Left ventricle myocardium inferior (tissue), 1 donor: ENCODE measurements around the gene ESRRG. TPM values are rescaled to one million over a fixed set of nuclear protein-coding genes. Genes with fewer than 3 reads are reported as not detected.
A peak's percentile ranks its signal among the peaks of the same experiment; 100 is the strongest.

Source experiments
- DNase-seq: peaks from one replicate; pipeline ENCODE4 v3.0.0-alpha.2; 2020
- H3K27ac ChIP-seq: fragments of 200-600 bp; replicated peaks from 2 replicates; pipeline ENCODE4 v1.8.0; 2021
- H3K27me3 ChIP-seq: fragments of 200-600 bp; 2 replicates; pipeline ENCODE4 v1.8.0; 2021; ENCODE audit warnings: low read depth
- H3K36me3 ChIP-seq: fragments of 200-600 bp; 2 replicates; pipeline ENCODE4 v1.8.0; 2021
- H3K4me1 ChIP-seq: fragments of 200-600 bp; 2 replicates; pipeline ENCODE4 v1.8.0; 2021
- H3K4me3 ChIP-seq: fragments of 200-600 bp; 2 replicates; pipeline ENCODE4 v1.8.0; 2021; ENCODE audit warnings: mild to moderate bottlenecking, moderate library complexity
- H3K9me3 ChIP-seq: fragments of 200-600 bp; replicated peaks from 2 replicates; pipeline ENCODE4 v1.8.0; 2021
- CTCF ChIP-seq: fragments of 200-600 bp; IDR thresholded peaks from 2 replicates; pipeline ENCODE4 v1.8.0; 2021; ENCODE audit warnings: antibody characterized with exemption, mild to moderate bottlenecking, borderline replicate concordance
- intact Hi-C: fragments of 100-400 bp; cut with micrococcal nuclease; formaldehyde crosslinking; loops from one replicate; pipeline ENCODE4 v1.11.0; 2022
- total RNA-seq: library from RNA; stranded (reverse); fragmentation: NEBNext Ultra II Directional; extraction: Animal tissue kit (Norgen Biotek cat#: 25700); gene quantifications from one replicate; pipeline ENCODE4 v1.2.1, GENCODE V29; 2021
- donor health status: DM: no; HTN: yes; CAD: no; lungs with severe emphysema.

The ESRRG gene
- total RNA-seq, 1 donor from 2014 or later: 58.5 TPM

- intact Hi-C loops: no loop called here
- no peaks in the 10 kb centered on the region for H3K27me3 ChIP-seq
- H3K4me1 ChIP-seq: peaks cover 17% of the 10 kb centered on the region
- H3K9me3 ChIP-seq: no peaks in the 10 kb centered on the region
- no peak for DNase-seq
- TF ChIP-seq CTCF: no peak
- peak overlapping the region; percentile 23 for H3K27ac ChIP-seq
- peak overlapping the region; percentile 32 for H3K4me3 ChIP-seq
- no peaks in the 10 kb centered on the region for H3K36me3 ChIP-seq
Observed at GRCh38 chr1:216758161-216758560, 34.9 kb upstream of the ESRRG start.

- Histone ChIP-seq H3K27ac (no peak overlapping the region), H3K4me1 (peaks cover 21% of the 10 kb centered on the region), H3K9me3 (no peaks in the 10 kb centered on the region), H3K36me3 (no peaks in the 10 kb centered on the region), H3K27me3 (no peaks in the 10 kb centered on the region), H3K4me3 (no peak overlapping the region)
- TF ChIP-seq CTCF: no peak
- intact Hi-C loops: no loop called here
- DNase-seq: no peak
Observed at GRCh38 chr1:216757110-216757509, 33.9 kb upstream of the ESRRG start.

GRCh38 chr1:216750961-216751360 lies 27.7 kb upstream of the ESRRG start:
- Histone ChIP-seq H3K27me3 (no peaks in the 10 kb centered on the region), H3K27ac (peak overlapping the region; percentile 45), H3K4me1 (peaks cover 30% of the 10 kb centered on the region), H3K4me3 (no peak overlapping the region), H3K36me3 (no peaks in the 10 kb centered on the region), H3K9me3 (no peaks in the 10 kb centered on the region)
- no peak for TF ChIP-seq CTCF
- intact Hi-C loops: no loop called here
- DNase-seq: no peak

- TF ChIP-seq CTCF: peak; percentile 68
- Histone ChIP-seq H3K27me3 (no peaks in the 10 kb centered on the region), H3K27ac (peak overlapping the region; percentile 45), H3K9me3 (no peaks in the 10 kb centered on the region), H3K4me3 (no peak overlapping the region), H3K4me1 (peaks cover 30% of the 10 kb centered on the region), H3K36me3 (no peaks in the 10 kb centered on the region)
- intact Hi-C loops: no loop called here
- no peak for DNase-seq
Observed at GRCh38 chr1:216750031-216750627, 26.9 kb upstream of the ESRRG start.

GRCh38 chr1:216749232-216749631 lies 26.0 kb upstream of the ESRRG start:
- Histone ChIP-seq H3K27me3 (no peaks in the 10 kb centered on the region), H3K9me3 (no peaks in the 10 kb centered on the region), H3K36me3 (no peaks in the 10 kb centered on the region), H3K4me3 (no peak overlapping the region), H3K4me1 (peaks cover 30% of the 10 kb centered on the region), H3K27ac (peak overlapping the region; percentile 16)
- no peak for DNase-seq
- intact Hi-C loops: no loop called here
- TF ChIP-seq CTCF: no peak
